IMR-90 (cell line): Measurements from ENCODE around the gene KDM2A. TPM values are rescaled to one million over a fixed set of nuclear protein-coding genes. Genes with fewer than 3 reads are reported as not detected.

ENCODE experiments used
- ATAC-seq: fragments of 200-7000 bp; cut with Tn5 transposase; 2 replicates; pipeline ENCODE4 v1.9.1; 2020; ENCODE audit warnings: low read depth, mild to moderate bottlenecking, moderate library complexity
- BruUV-seq: library from RNA; stranded (reverse); fragments of 400-500 nt; replicated peaks from 2 replicates; lab custom pipeline; 2021; lab: Mats Ljungman, UMichigan
- CTCF ChIA-PET: fragments of 300-600 bp; formaldehyde crosslinking; extraction: SDS; loops from one replicate; lab custom pipeline; 2021; ENCODE audit warnings: antibody characterized with exemption; lab: Yijun Ruan, JAX
- POLR2A ChIA-PET: fragments of 300-600 bp; sonication (Branson Sonifier 250); formaldehyde crosslinking; loops from one replicate; lab custom pipeline; 2022; ENCODE audit warnings: antibody characterized with exemption; ENCODE audit not compliant: unreplicated experiment; lab: Charles Lee
- DNase-seq: peaks from one replicate; pipeline ENCODE4 v3.0.0; 2013
- H2AFZ ChIP-seq: replicated peaks from 2 replicates; pipeline ENCODE3; 2013; ENCODE audit warnings: low read length, mild to moderate bottlenecking; ENCODE audit not compliant: poor library complexity
- H2AK5ac ChIP-seq: 2 replicates; pipeline ENCODE4 v1.6.1; 2013; ENCODE audit warnings: low read depth, low read length, inconsistent platforms
- H2AK9ac ChIP-seq: replicated peaks from 2 replicates; pipeline ENCODE3; 2013; ENCODE audit warnings: mild to moderate bottlenecking, low read depth, low read length, moderate library complexity; ENCODE audit not compliant: poor library complexity
- H2BK120ac ChIP-seq: 2 replicates; pipeline ENCODE4 v1.6.1; 2013; ENCODE audit warnings: low read depth, low read length, inconsistent platforms
- H2BK15ac ChIP-seq: 3 replicates; pipeline ENCODE4 v1.6.1; 2013; ENCODE audit warnings: low read depth, low read length, inconsistent platforms
- H2BK20ac ChIP-seq: 2 replicates; pipeline ENCODE4 v1.6.1; 2013; ENCODE audit warnings: low read depth, mild to moderate bottlenecking, inconsistent platforms, low read length, moderate library complexity
- H2BK5ac ChIP-seq: 2 replicates; pipeline ENCODE4 v1.6.1; 2013; ENCODE audit warnings: mild to moderate bottlenecking, low read depth, low read length, inconsistent platforms; ENCODE audit not compliant: poor library complexity, severe bottlenecking
- H3K14ac ChIP-seq: replicated peaks from 2 replicates; pipeline ENCODE4 v1.6.1; 2013; ENCODE audit warnings: low read depth, low read length, inconsistent platforms
- H3K18ac ChIP-seq: 2 replicates; pipeline ENCODE4 v1.6.1; 2013; ENCODE audit warnings: low read depth, low read length, control low read depth
- H3K23ac ChIP-seq: 2 replicates; pipeline ENCODE4 v1.6.1; 2013; ENCODE audit warnings: low read depth, low read length, inconsistent platforms
- H3K27ac ChIP-seq: 2 replicates; pipeline ENCODE4 v1.5.1; 2013; ENCODE audit warnings: mild to moderate bottlenecking, control low read depth, low read length; ENCODE audit not compliant: insufficient read depth
- H3K27me3 ChIP-seq: 2 replicates; pipeline ENCODE4 v1.6.1; 2013; ENCODE audit warnings: low read length; ENCODE audit not compliant: control insufficient read depth, insufficient read depth
- H3K36me3 ChIP-seq: 2 replicates; pipeline ENCODE4 v1.6.1; 2013; ENCODE audit warnings: low read length, mixed read lengths; ENCODE audit not compliant: control insufficient read depth, insufficient read depth
- H3K4ac ChIP-seq: 2 replicates; pipeline ENCODE4 v1.6.1; 2013; ENCODE audit warnings: low read depth, low read length, inconsistent platforms
- H3K4me1 ChIP-seq: 2 replicates; pipeline ENCODE4 v1.6.1; 2013; ENCODE audit warnings: low read length, mixed read lengths; ENCODE audit not compliant: control insufficient read depth, insufficient read depth
- H3K4me2 ChIP-seq: 2 replicates; pipeline ENCODE4 v1.6.1; 2013; ENCODE audit warnings: low read depth, mild to moderate bottlenecking, control low read depth, low read length, moderate library complexity
- H3K4me3 ChIP-seq: 2 replicates; pipeline ENCODE4 v1.5.1; 2013; ENCODE audit warnings: low read depth, mild to moderate bottlenecking, control low read depth, low read length, moderate library complexity; ENCODE audit not compliant: insufficient read depth
- H3K56ac ChIP-seq: 2 replicates; pipeline ENCODE4 v1.6.1; 2013; ENCODE audit warnings: low read length, inconsistent platforms; ENCODE audit not compliant: insufficient read depth; ENCODE audit errors: extremely low read depth
- H3K79me1 ChIP-seq, 2 experiments: 2 replicates each; pipeline ENCODE4 v1.6.1; 2013; ENCODE audit warnings: low read length in 2 of 2, inconsistent platforms in 1 of 2, low read depth in 1 of 2
- H3K9ac ChIP-seq: 2 replicates; pipeline ENCODE4 v1.6.1; 2013; ENCODE audit warnings: low read depth, low read length, control low read depth
- H3K9me1 ChIP-seq: 2 replicates; pipeline ENCODE4 v1.6.1; 2013; ENCODE audit warnings: low read length, inconsistent platforms; ENCODE audit not compliant: insufficient read depth
- H3K9me3 ChIP-seq: 2 replicates; pipeline ENCODE4 v1.6.1; 2013; ENCODE audit warnings: low read length; ENCODE audit not compliant: control insufficient read depth, insufficient read depth
- H4K20me1 ChIP-seq: 2 replicates; pipeline ENCODE4 v1.6.1; 2013; ENCODE audit warnings: low read length, inconsistent platforms; ENCODE audit not compliant: insufficient read depth
- H4K5ac ChIP-seq: 2 replicates; pipeline ENCODE4 v1.6.1; 2013; ENCODE audit warnings: mild to moderate bottlenecking, low read depth, low read length, control low read depth
- H4K8ac ChIP-seq, 2 experiments: 2 replicates each; pipeline ENCODE4 v1.6.1; 2013; ENCODE audit warnings: low read depth in 2 of 2, low read length in 2 of 2, control low read depth in 1 of 2, inconsistent platforms in 1 of 2
- H4K91ac ChIP-seq: 2 replicates; pipeline ENCODE4 v1.6.1; 2013; ENCODE audit warnings: low read depth, low read length, inconsistent platforms; ENCODE audit not compliant: insufficient read depth
- BHLHE40 ChIP-seq: fragments of 150-350 bp; IDR thresholded peaks from 2 replicates; pipeline ENCODE4 v1.6.1; 2016; ENCODE audit warnings: mild to moderate bottlenecking, low read depth, low read length
- CEBPB ChIP-seq: IDR thresholded peaks from 2 replicates; pipeline ENCODE4 v1.6.1; 2012; ENCODE audit warnings: low read depth, low read length, improper control_type of control experiment
- CHD1 ChIP-seq: IDR thresholded peaks from 2 replicates; pipeline ENCODE4 v1.6.1; 2012; ENCODE audit warnings: low read depth, low read length, improper control_type of control experiment
- CTCF ChIP-seq: conservative IDR thresholded peaks from 2 replicates; pipeline ENCODE4 v1.5.1; 2012; ENCODE audit warnings: mild to moderate bottlenecking, low read depth, low read length, improper control_type of control experiment
- FOS ChIP-seq: fragments of 150-350 bp; IDR thresholded peaks from 2 replicates; pipeline ENCODE4 v1.6.1; 2016; ENCODE audit warnings: low read depth, low read length
- MAFK ChIP-seq: IDR thresholded peaks from 2 replicates; pipeline ENCODE4 v1.6.1; 2012; ENCODE audit warnings: low read depth, low read length, improper control_type of control experiment
- MAZ ChIP-seq: IDR thresholded peaks from 2 replicates; pipeline ENCODE4 v1.6.1; 2012; ENCODE audit warnings: low read depth, mild to moderate bottlenecking, low read length, improper control_type of control experiment, moderate library complexity, borderline replicate concordance
- MXI1 ChIP-seq: IDR thresholded peaks from 2 replicates; pipeline ENCODE4 v1.6.1; 2012; ENCODE audit warnings: low read depth, mild to moderate bottlenecking, low read length, moderate library complexity, borderline replicate concordance
- NFE2L2 ChIP-seq: fragments of 150-350 bp; IDR thresholded peaks from 2 replicates; pipeline ENCODE4 v1.6.1; 2016; ENCODE audit warnings: low read depth, mild to moderate bottlenecking, low read length
- RAD21 ChIP-seq: IDR thresholded peaks from 2 replicates; pipeline ENCODE4 v1.6.1; 2012; ENCODE audit warnings: low read length, improper control_type of control experiment
- RCOR1 ChIP-seq: IDR thresholded peaks from 2 replicates; pipeline ENCODE4 v1.6.1; 2012; ENCODE audit warnings: mild to moderate bottlenecking, low read length, improper control_type of control experiment; ENCODE audit not compliant: insufficient replicate concordance
- SMC3 ChIP-seq: fragments of 150-350 bp; IDR thresholded peaks from 2 replicates; pipeline ENCODE4 v1.6.1; 2016; ENCODE audit warnings: low read depth, mild to moderate bottlenecking, antibody characterized with exemption, low read length, moderate library complexity
- USF2 ChIP-seq: fragments of 150-350 bp; IDR thresholded peaks from 2 replicates; pipeline ENCODE4 v1.6.1; 2017; ENCODE audit warnings: mild to moderate bottlenecking, antibody characterized with exemption, low read length, low read depth
- WGBS, 2 experiments: methylation state at CpG; one replicate each; pipeline versions ENCODE4 v1.1.5 to v1.1.7; 2013; ENCODE audit warnings: missing lambda C conversion rate in 2 of 2; ENCODE audit not compliant: insufficient read length in 1 of 2; ENCODE audit errors: extremely low coverage in 2 of 2; 5-methylcytosine and 5-hydroxymethylcytosine counted together
- dilution Hi-C: fragments of 300-500 bp; cut with HindIII; formaldehyde crosslinking; loops from one replicate; pipeline ENCODE4 v1.14.3; 2018; ENCODE audit warnings: low sequenced_read_pairs; ENCODE audit not compliant: unreplicated experiment
- in situ Hi-C: fragments of 300-500 bp; cut with MboI; formaldehyde crosslinking; loops from 3 replicates; pipeline ENCODE4 v1.14.3; 2019; ENCODE audit warnings: low sequenced_read_pairs, inconsistent platforms, mixed read lengths
- intact Hi-C: fragments of 100-400 bp; cut with micrococcal nuclease; formaldehyde crosslinking; loops from 2 replicates; pipeline ENCODE4 v1.10.0; 2022
- polyA plus RNA-seq, 3 experiments: library from polyadenylated mRNA; depleted of rRNA; stranded (reverse); fragments of >200 nt; gene quantifications; 2 replicates each; pipeline ENCODE4 v1.2.3, GENCODE V29; 2012; ENCODE audit warnings: low replicate concordance in 1 of 3
- total RNA-seq: library from RNA; depleted of rRNA; stranded (reverse); fragments of >200 nt; gene quantifications from 2 replicates; pipeline ENCODE4 v1.2.3, GENCODE V29; 2012

Gene KDM2A
- total and polyA plus RNA-seq, 2 of the 4 experiments (the other 2 are of a cell fraction) = 26.7 to 42.6 TPM

- no peak overlapping the region for H2AFZ ChIP-seq
- H2BK20ac ChIP-seq = no peak overlapping the region
- peaks cover 15% of the 10 kb centered on the region for H3K9me1 ChIP-seq
- ATAC-seq = no peak
- H3K18ac ChIP-seq = no peak overlapping the region
- peaks cover 57% of the 10 kb centered on the region for H4K20me1 ChIP-seq
- dilution Hi-C loops (no loop called here), in situ Hi-C loops (no loop called here), intact Hi-C loops (no loop called here)
- no peak overlapping the region for H3K56ac ChIP-seq
- no peak overlapping the region for H2AK9ac ChIP-seq
- H3K4ac ChIP-seq = no peak overlapping the region
- H3K14ac ChIP-seq = no peak overlapping the region
- H3K23ac ChIP-seq = no peak overlapping the region
- peaks cover 24 to 66% of the 10 kb centered on the region in 2 experiments for H3K79me1 ChIP-seq
- POLR2A ChIA-PET = no interaction called here
- CTCF ChIA-PET = no interaction called here
- no peak overlapping the region for H3K4me3 ChIP-seq
- H3K27ac ChIP-seq = no peak overlapping the region
- no peak overlapping the region for H4K91ac ChIP-seq
- H2BK120ac ChIP-seq = no peak overlapping the region
- no peak overlapping the region for H4K5ac ChIP-seq
- no peak for TF ChIP-seq MXI1
- no peak for TF ChIP-seq FOS
- TF ChIP-seq USF2 = no peak
- no peak for TF ChIP-seq RAD21
- TF ChIP-seq BHLHE40 = no peak
- no peak for TF ChIP-seq NFE2L2
- TF ChIP-seq SMC3 = no peak
- no peak for TF ChIP-seq RCOR1
- TF ChIP-seq MAZ = no peak
- TF ChIP-seq CHD1 = no peak
- no peak for TF ChIP-seq CTCF
- no peak for TF ChIP-seq MAFK
- no peak for TF ChIP-seq CEBPB
- BruUV-seq = no TSS peak
- no peak overlapping the region for H3K4me2 ChIP-seq
- no peak overlapping the region for H2AK5ac ChIP-seq
- peaks cover 5% of the 10 kb centered on the region for H3K4me1 ChIP-seq
- no peaks in the 10 kb centered on the region for H3K9me3 ChIP-seq
- no peak overlapping the region for H4K8ac ChIP-seq
- H2BK5ac ChIP-seq = no peak overlapping the region
- peaks cover 18% of the 10 kb centered on the region for H3K36me3 ChIP-seq
- WGBS, 2 experiments = no CpG with 5 or more reads among the region's 2 CpGs
- no peak for DNase-seq
- no peak overlapping the region for H3K9ac ChIP-seq
- no peaks in the 10 kb centered on the region for H3K27me3 ChIP-seq
- no peak overlapping the region for H2BK15ac ChIP-seq
These were observed 35.7 kb downstream of the KDM2A start for GRCh38 chr11:67154726-67155125.
